ENCODE measurements around the gene PCDHB8.

DNA sequence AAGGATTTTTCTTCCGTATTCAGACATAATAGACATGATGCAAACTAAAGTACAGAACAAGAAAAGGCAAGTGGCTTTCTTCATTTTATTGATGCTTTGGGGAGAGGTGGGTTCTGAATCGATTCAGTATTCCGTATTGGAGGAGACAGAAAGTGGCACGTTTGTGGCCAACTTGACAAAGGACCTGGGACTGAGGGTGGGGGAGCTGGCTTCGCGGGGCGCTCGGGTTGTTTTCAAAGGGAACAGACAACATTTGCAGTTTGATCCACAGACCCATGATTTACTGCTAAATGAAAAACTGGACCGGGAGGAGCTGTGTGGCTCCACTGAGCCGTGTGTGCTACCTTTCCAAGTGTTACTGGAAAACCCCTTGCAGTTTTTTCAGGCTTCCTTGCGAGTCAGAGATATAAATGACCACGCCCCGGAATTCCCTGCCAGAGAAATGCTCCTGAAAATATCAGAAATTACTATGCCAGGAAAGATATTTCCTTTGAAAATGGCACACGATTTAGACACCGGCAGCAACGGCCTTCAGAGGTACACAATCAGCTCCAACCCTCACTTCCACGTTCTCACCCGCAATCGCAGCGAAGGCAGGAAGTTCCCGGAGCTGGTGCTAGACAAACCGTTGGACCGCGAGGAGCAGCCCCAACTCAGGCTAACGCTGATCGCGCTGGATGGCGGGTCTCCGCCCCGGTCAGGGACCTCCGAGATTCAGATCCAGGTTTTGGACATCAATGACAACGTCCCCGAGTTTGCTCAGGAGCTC is 27.2 kb upstream of the PCDHB8 start:
- TF ChIP-seq, protein P1, sequence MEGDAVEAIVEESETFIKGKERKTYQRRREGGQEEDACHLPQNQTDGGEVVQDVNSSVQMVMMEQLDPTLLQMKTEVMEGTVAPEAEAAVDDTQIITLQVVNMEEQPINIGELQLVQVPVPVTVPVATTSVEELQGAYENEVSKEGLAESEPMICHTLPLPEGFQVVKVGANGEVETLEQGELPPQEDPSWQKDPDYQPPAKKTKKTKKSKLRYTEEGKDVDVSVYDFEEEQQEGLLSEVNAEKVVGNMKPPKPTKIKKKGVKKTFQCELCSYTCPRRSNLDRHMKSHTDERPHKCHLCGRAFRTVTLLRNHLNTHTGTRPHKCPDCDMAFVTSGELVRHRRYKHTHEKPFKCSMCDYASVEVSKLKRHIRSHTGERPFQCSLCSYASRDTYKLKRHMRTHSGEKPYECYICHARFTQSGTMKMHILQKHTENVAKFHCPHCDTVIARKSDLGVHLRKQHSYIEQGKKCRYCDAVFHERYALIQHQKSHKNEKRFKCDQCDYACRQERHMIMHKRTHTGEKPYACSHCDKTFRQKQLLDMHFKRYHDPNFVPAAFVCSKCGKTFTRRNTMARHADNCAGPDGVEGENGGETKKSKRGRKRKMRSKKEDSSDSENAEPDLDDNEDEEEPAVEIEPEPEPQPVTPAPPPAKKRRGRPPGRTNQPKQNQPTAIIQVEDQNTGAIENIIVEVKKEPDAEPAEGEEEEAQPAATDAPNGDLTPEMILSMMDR (IDR thresholded peaks at IDR 0.05) = no peak
- TF ChIP-seq POLR2A (IDR thresholded peaks at IDR 0.05) = no peak
- no peak for TF ChIP-seq EP300 (IDR thresholded peaks at IDR 0.05)
- TF ChIP-seq POLR2AphosphoS5 (IDR thresholded peaks at IDR 0.05) = no peak

Measured in upper lobe of left lung (tissue), 4 donors.